IMR-90 (cell line): ENCODE results near the gene DPM1. TPM values are rescaled to one million over a fixed set of nuclear protein-coding genes. Genes with fewer than 3 reads are reported as not detected.

Source experiments
- ATAC-seq: fragments of 200-7000 bp; cut with Tn5 transposase; 2 replicates; pipeline ENCODE4 v1.9.1; 2020; ENCODE audit warnings: low read depth, mild to moderate bottlenecking, moderate library complexity
- BruUV-seq: library from RNA; stranded (reverse); fragments of 400-500 nt; replicated peaks from 2 replicates; lab custom pipeline; 2021; lab: Mats Ljungman, UMichigan
- CTCF ChIA-PET: fragments of 300-600 bp; formaldehyde crosslinking; extraction: SDS; loops from one replicate; lab custom pipeline; 2021; ENCODE audit warnings: antibody characterized with exemption; lab: Yijun Ruan, JAX
- POLR2A ChIA-PET: fragments of 300-600 bp; sonication (Branson Sonifier 250); formaldehyde crosslinking; loops from one replicate; lab custom pipeline; 2022; ENCODE audit warnings: antibody characterized with exemption; ENCODE audit not compliant: unreplicated experiment; lab: Charles Lee
- DNase-seq: peaks from one replicate; pipeline ENCODE4 v3.0.0; 2013
- H2AFZ ChIP-seq: replicated peaks from 2 replicates; pipeline ENCODE3; 2013; ENCODE audit warnings: low read length, mild to moderate bottlenecking; ENCODE audit not compliant: poor library complexity
- H2AK5ac ChIP-seq: 2 replicates; pipeline ENCODE4 v1.6.1; 2013; ENCODE audit warnings: low read depth, low read length, inconsistent platforms
- H2AK9ac ChIP-seq: replicated peaks from 2 replicates; pipeline ENCODE3; 2013; ENCODE audit warnings: mild to moderate bottlenecking, low read depth, low read length, moderate library complexity; ENCODE audit not compliant: poor library complexity
- H2BK120ac ChIP-seq: 2 replicates; pipeline ENCODE4 v1.6.1; 2013; ENCODE audit warnings: low read depth, low read length, inconsistent platforms
- H2BK15ac ChIP-seq: 3 replicates; pipeline ENCODE4 v1.6.1; 2013; ENCODE audit warnings: low read depth, low read length, inconsistent platforms
- H2BK20ac ChIP-seq: 2 replicates; pipeline ENCODE4 v1.6.1; 2013; ENCODE audit warnings: low read depth, mild to moderate bottlenecking, inconsistent platforms, low read length, moderate library complexity
- H2BK5ac ChIP-seq: 2 replicates; pipeline ENCODE4 v1.6.1; 2013; ENCODE audit warnings: mild to moderate bottlenecking, low read depth, low read length, inconsistent platforms; ENCODE audit not compliant: poor library complexity, severe bottlenecking
- H3K14ac ChIP-seq: replicated peaks from 2 replicates; pipeline ENCODE4 v1.6.1; 2013; ENCODE audit warnings: low read depth, low read length, inconsistent platforms
- H3K18ac ChIP-seq: 2 replicates; pipeline ENCODE4 v1.6.1; 2013; ENCODE audit warnings: low read depth, low read length, control low read depth
- H3K23ac ChIP-seq: 2 replicates; pipeline ENCODE4 v1.6.1; 2013; ENCODE audit warnings: low read depth, low read length, inconsistent platforms
- H3K27ac ChIP-seq: 2 replicates; pipeline ENCODE4 v1.5.1; 2013; ENCODE audit warnings: mild to moderate bottlenecking, control low read depth, low read length; ENCODE audit not compliant: insufficient read depth
- H3K27me3 ChIP-seq: 2 replicates; pipeline ENCODE4 v1.6.1; 2013; ENCODE audit warnings: low read length; ENCODE audit not compliant: control insufficient read depth, insufficient read depth
- H3K36me3 ChIP-seq: 2 replicates; pipeline ENCODE4 v1.6.1; 2013; ENCODE audit warnings: low read length, mixed read lengths; ENCODE audit not compliant: control insufficient read depth, insufficient read depth
- H3K4ac ChIP-seq: 2 replicates; pipeline ENCODE4 v1.6.1; 2013; ENCODE audit warnings: low read depth, low read length, inconsistent platforms
- H3K4me1 ChIP-seq: 2 replicates; pipeline ENCODE4 v1.6.1; 2013; ENCODE audit warnings: low read length, mixed read lengths; ENCODE audit not compliant: control insufficient read depth, insufficient read depth
- H3K4me2 ChIP-seq: 2 replicates; pipeline ENCODE4 v1.6.1; 2013; ENCODE audit warnings: low read depth, mild to moderate bottlenecking, control low read depth, low read length, moderate library complexity
- H3K4me3 ChIP-seq: 2 replicates; pipeline ENCODE4 v1.5.1; 2013; ENCODE audit warnings: low read depth, mild to moderate bottlenecking, control low read depth, low read length, moderate library complexity; ENCODE audit not compliant: insufficient read depth
- H3K56ac ChIP-seq: 2 replicates; pipeline ENCODE4 v1.6.1; 2013; ENCODE audit warnings: low read length, inconsistent platforms; ENCODE audit not compliant: insufficient read depth; ENCODE audit errors: extremely low read depth
- H3K79me1 ChIP-seq, 2 experiments: 2 replicates each; pipeline ENCODE4 v1.6.1; 2013; ENCODE audit warnings: low read length in 2 of 2, inconsistent platforms in 1 of 2, low read depth in 1 of 2
- H3K9ac ChIP-seq: 2 replicates; pipeline ENCODE4 v1.6.1; 2013; ENCODE audit warnings: low read depth, low read length, control low read depth
- H3K9me1 ChIP-seq: 2 replicates; pipeline ENCODE4 v1.6.1; 2013; ENCODE audit warnings: low read length, inconsistent platforms; ENCODE audit not compliant: insufficient read depth
- H3K9me3 ChIP-seq: 2 replicates; pipeline ENCODE4 v1.6.1; 2013; ENCODE audit warnings: low read length; ENCODE audit not compliant: control insufficient read depth, insufficient read depth
- H4K20me1 ChIP-seq: 2 replicates; pipeline ENCODE4 v1.6.1; 2013; ENCODE audit warnings: low read length, inconsistent platforms; ENCODE audit not compliant: insufficient read depth
- H4K5ac ChIP-seq: 2 replicates; pipeline ENCODE4 v1.6.1; 2013; ENCODE audit warnings: mild to moderate bottlenecking, low read depth, low read length, control low read depth
- H4K8ac ChIP-seq, 2 experiments: 2 replicates each; pipeline ENCODE4 v1.6.1; 2013; ENCODE audit warnings: low read depth in 2 of 2, low read length in 2 of 2, control low read depth in 1 of 2, inconsistent platforms in 1 of 2
- H4K91ac ChIP-seq: 2 replicates; pipeline ENCODE4 v1.6.1; 2013; ENCODE audit warnings: low read depth, low read length, inconsistent platforms; ENCODE audit not compliant: insufficient read depth
- BHLHE40 ChIP-seq: fragments of 150-350 bp; IDR thresholded peaks from 2 replicates; pipeline ENCODE4 v1.6.1; 2016; ENCODE audit warnings: mild to moderate bottlenecking, low read depth, low read length
- CEBPB ChIP-seq: IDR thresholded peaks from 2 replicates; pipeline ENCODE4 v1.6.1; 2012; ENCODE audit warnings: low read depth, low read length, improper control_type of control experiment
- CTCF ChIP-seq: conservative IDR thresholded peaks from 2 replicates; pipeline ENCODE4 v1.5.1; 2012; ENCODE audit warnings: mild to moderate bottlenecking, low read depth, low read length, improper control_type of control experiment
- FOS ChIP-seq: fragments of 150-350 bp; IDR thresholded peaks from 2 replicates; pipeline ENCODE4 v1.6.1; 2016; ENCODE audit warnings: low read depth, low read length
- MAFK ChIP-seq: IDR thresholded peaks from 2 replicates; pipeline ENCODE4 v1.6.1; 2012; ENCODE audit warnings: low read depth, low read length, improper control_type of control experiment
- MAZ ChIP-seq: IDR thresholded peaks from 2 replicates; pipeline ENCODE4 v1.6.1; 2012; ENCODE audit warnings: low read depth, mild to moderate bottlenecking, low read length, improper control_type of control experiment, moderate library complexity, borderline replicate concordance
- MXI1 ChIP-seq: IDR thresholded peaks from 2 replicates; pipeline ENCODE4 v1.6.1; 2012; ENCODE audit warnings: low read depth, mild to moderate bottlenecking, low read length, moderate library complexity, borderline replicate concordance
- NFE2L2 ChIP-seq: fragments of 150-350 bp; IDR thresholded peaks from 2 replicates; pipeline ENCODE4 v1.6.1; 2016; ENCODE audit warnings: low read depth, mild to moderate bottlenecking, low read length
- POLR2A ChIP-seq: IDR thresholded peaks from 2 replicates; pipeline ENCODE4 v1.6.1; 2012; ENCODE audit warnings: mild to moderate bottlenecking, low read depth, low read length
- RAD21 ChIP-seq: IDR thresholded peaks from 2 replicates; pipeline ENCODE4 v1.6.1; 2012; ENCODE audit warnings: low read length, improper control_type of control experiment
- RCOR1 ChIP-seq: IDR thresholded peaks from 2 replicates; pipeline ENCODE4 v1.6.1; 2012; ENCODE audit warnings: mild to moderate bottlenecking, low read length, improper control_type of control experiment; ENCODE audit not compliant: insufficient replicate concordance
- SMC3 ChIP-seq: fragments of 150-350 bp; IDR thresholded peaks from 2 replicates; pipeline ENCODE4 v1.6.1; 2016; ENCODE audit warnings: low read depth, mild to moderate bottlenecking, antibody characterized with exemption, low read length, moderate library complexity
- USF2 ChIP-seq: fragments of 150-350 bp; IDR thresholded peaks from 2 replicates; pipeline ENCODE4 v1.6.1; 2017; ENCODE audit warnings: mild to moderate bottlenecking, antibody characterized with exemption, low read length, low read depth
- dilution Hi-C: fragments of 300-500 bp; cut with HindIII; formaldehyde crosslinking; loops from one replicate; pipeline ENCODE4 v1.14.3; 2018; ENCODE audit warnings: low sequenced_read_pairs; ENCODE audit not compliant: unreplicated experiment
- in situ Hi-C: fragments of 300-500 bp; cut with MboI; formaldehyde crosslinking; loops from 3 replicates; pipeline ENCODE4 v1.14.3; 2019; ENCODE audit warnings: low sequenced_read_pairs, inconsistent platforms, mixed read lengths
- intact Hi-C: fragments of 100-400 bp; cut with micrococcal nuclease; formaldehyde crosslinking; loops from 2 replicates; pipeline ENCODE4 v1.10.0; 2022
- polyA plus RNA-seq, 3 experiments: library from polyadenylated mRNA; depleted of rRNA; stranded (reverse); fragments of >200 nt; gene quantifications; 2 replicates each; pipeline ENCODE4 v1.2.3, GENCODE V29; 2012; ENCODE audit warnings: low replicate concordance in 1 of 3
- total RNA-seq: library from RNA; depleted of rRNA; stranded (reverse); fragments of >200 nt; gene quantifications from 2 replicates; pipeline ENCODE4 v1.2.3, GENCODE V29; 2012

DPM1 gene
- total and polyA plus RNA-seq, 2 of the 4 experiments (the other 2 are of a cell fraction), result 59.1 to 89.1 TPM

GRCh38 chr20:50920997-50921396 is 37.3 kb downstream of the DPM1 start:
- ChIA-PET POLR2A (no interaction called here), CTCF (interaction anchor here (1.1 kb wide), 1 partner anchor 8 kb away, joined by 4 read pairs; no protein-coding TSS in a partner anchor)
- no peak overlapping the region for H3K4me3 ChIP-seq
- no TSS peak for BruUV-seq
- no peak overlapping the region for H4K5ac ChIP-seq
- no peak overlapping the region for H3K9ac ChIP-seq
- H3K4me2 ChIP-seq, result no peak overlapping the region
- no peak overlapping the region for H3K56ac ChIP-seq
- intact Hi-C loops (no loop called here), dilution Hi-C loops (loop anchor here (25.0 kb wide), 1 partner anchor 109 kb away; no protein-coding TSS in a partner anchor), in situ Hi-C loops (no loop called here)
- DNase-seq, result no peak
- H3K23ac ChIP-seq, result no peak overlapping the region
- H3K79me1 ChIP-seq, result peaks cover 6 to 63% of the 10 kb centered on the region in 2 experiments; a peak in 3 of 4 replicates
- peaks cover 20% of the 10 kb centered on the region for H3K4me1 ChIP-seq
- H3K27ac ChIP-seq, result no peak overlapping the region
- no peak overlapping the region for H3K18ac ChIP-seq
- no peak overlapping the region for H4K8ac ChIP-seq
- H2AK5ac ChIP-seq, result no peak overlapping the region
- no peak overlapping the region for H2BK20ac ChIP-seq
- no peak overlapping the region for H3K4ac ChIP-seq
- H2BK5ac ChIP-seq, result no peak overlapping the region
- no peak overlapping the region for H2AFZ ChIP-seq
- ATAC-seq, result no peak
- H4K20me1 ChIP-seq, result peaks cover 99% of the 10 kb centered on the region
- H3K27me3 ChIP-seq, result no peaks in the 10 kb centered on the region
- TF ChIP-seq FOS, result no peak
- TF ChIP-seq CEBPB, result no peak
- TF ChIP-seq CTCF, result no peak
- no peak for TF ChIP-seq MXI1
- no peak for TF ChIP-seq RAD21
- TF ChIP-seq SMC3, result no peak
- TF ChIP-seq USF2, result no peak
- TF ChIP-seq POLR2A, result no peak
- TF ChIP-seq BHLHE40, result no peak
- TF ChIP-seq MAZ, result no peak
- no peak for TF ChIP-seq NFE2L2
- no peak for TF ChIP-seq MAFK
- no peak for TF ChIP-seq RCOR1
- no peaks in the 10 kb centered on the region for H3K9me3 ChIP-seq
- no peak overlapping the region for H2AK9ac ChIP-seq
- peaks cover 10% of the 10 kb centered on the region for H3K36me3 ChIP-seq
- H3K14ac ChIP-seq, result no peak overlapping the region
- no peak overlapping the region for H2BK15ac ChIP-seq
- no peak overlapping the region for H2BK120ac ChIP-seq
- peaks cover 14% of the 10 kb centered on the region for H3K9me1 ChIP-seq
- no peak overlapping the region for H4K91ac ChIP-seq
